Measurements from ENCODE around the gene POLR3G.

POLR3G gene

GRCh38 chr5:90504743-90505142 lies 30.1 kb downstream of the POLR3G start:
- DNase-seq = no peak

- DNase-seq = no peak
These were observed 31.6 kb downstream of the POLR3G start for GRCh38 chr5:90506221-90506620.

GRCh38 chr5:90510438-90510837 lies 35.8 kb downstream of the POLR3G start:
- DNase-seq = no peak

GRCh38 chr5:90514520-90514919 lies 39.9 kb downstream of the POLR3G start:
- DNase-seq = no peak

- DNase-seq = no peak
These were observed 44.0 kb downstream of the POLR3G start for GRCh38 chr5:90518661-90519060.

GRCh38 chr5:90519081-90519480 lies 44.4 kb downstream of the POLR3G start:
- DNase-seq = no peak

- peak; percentile 11 for DNase-seq
These were observed 54.0 kb downstream of the POLR3G start for GRCh38 chr5:90528601-90529193.

- DNase-seq = peak; percentile 96
These were observed 54.7 kb downstream of the POLR3G start, which contains the start of gene LYSMD3 for GRCh38 chr5:90529194-90529938. TSS of gene LYSMD3 (minus strand) at chr5:90529584. CDS start at chr5:90525289, 4,295 bp downstream.

- peak; percentile 73 for DNase-seq
These were observed 55.4 kb downstream of the POLR3G start for GRCh38 chr5:90529939-90530677.

GRCh38 chr5:90530736-90531487 lies 56.2 kb downstream of the POLR3G start:
- no peak for DNase-seq

GRCh38 chr5:90533794-90534193 lies 59.1 kb downstream of the POLR3G start:
- DNase-seq = no peak

GRCh38 chr5:90534922-90535321 lies 60.3 kb downstream of the POLR3G start:
- no peak for DNase-seq

- DNase-seq = no peak
These were observed 68.3 kb downstream of the POLR3G start for GRCh38 chr5:90542827-90543519.

- no peak for DNase-seq
These were observed 70.8 kb downstream of the POLR3G start for GRCh38 chr5:90545511-90545910.

GRCh38 chr5:90546216-90546837 lies 71.7 kb downstream of the POLR3G start:
- no peak for DNase-seq

- no peak for DNase-seq
These were observed 72.4 kb downstream of the POLR3G start for GRCh38 chr5:90547072-90547536.

- DNase-seq = no peak
These were observed 73.5 kb downstream of the POLR3G start for GRCh38 chr5:90548069-90548593.

- DNase-seq = no peak
These were observed 74.6 kb downstream of the POLR3G start for GRCh38 chr5:90549223-90549622.

GRCh38 chr5:90549729-90550275 lies 75.1 kb downstream of the POLR3G start:
- no peak for DNase-seq

GRCh38 chr5:90550963-90551362 lies 76.3 kb downstream of the POLR3G start:
- no peak for DNase-seq

GRCh38 chr5:90551376-90551775 lies 76.7 kb downstream of the POLR3G start:
- DNase-seq = no peak
